NCI-H526 (cell line): Measurements from ENCODE around the gene GALNT13.

ENCODE experiments used
- DNase-seq, 2 experiments: peaks; one replicate each; lab custom pipeline; 2025; lab: John Stamatoyannopoulos, UW

GALNT13 gene

GRCh38 chr2:154223726-154224125 lies 352.0 kb downstream of the GALNT13 start:
- no peak for DNase-seq

DNA sequence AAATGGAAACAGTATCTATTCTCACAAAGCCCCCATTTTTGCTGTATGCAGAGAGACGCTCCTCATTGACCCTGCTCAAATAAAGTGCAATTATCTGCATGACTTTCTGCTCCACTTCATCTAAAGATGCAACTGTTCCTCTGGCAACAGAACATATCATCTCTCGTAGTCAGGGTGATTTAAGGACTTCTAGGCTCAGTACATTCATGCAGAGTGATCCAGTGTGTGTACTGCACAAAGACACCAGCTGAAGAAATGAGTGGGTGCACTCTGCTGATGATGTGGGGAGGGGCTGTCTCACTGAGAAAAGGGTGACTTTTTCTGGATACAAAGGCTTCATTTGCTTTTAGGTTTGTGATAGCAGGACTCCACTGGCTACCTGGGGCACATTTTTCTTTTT lies 355.2 kb downstream of the GALNT13 start:
- no peak for DNase-seq

DNA sequence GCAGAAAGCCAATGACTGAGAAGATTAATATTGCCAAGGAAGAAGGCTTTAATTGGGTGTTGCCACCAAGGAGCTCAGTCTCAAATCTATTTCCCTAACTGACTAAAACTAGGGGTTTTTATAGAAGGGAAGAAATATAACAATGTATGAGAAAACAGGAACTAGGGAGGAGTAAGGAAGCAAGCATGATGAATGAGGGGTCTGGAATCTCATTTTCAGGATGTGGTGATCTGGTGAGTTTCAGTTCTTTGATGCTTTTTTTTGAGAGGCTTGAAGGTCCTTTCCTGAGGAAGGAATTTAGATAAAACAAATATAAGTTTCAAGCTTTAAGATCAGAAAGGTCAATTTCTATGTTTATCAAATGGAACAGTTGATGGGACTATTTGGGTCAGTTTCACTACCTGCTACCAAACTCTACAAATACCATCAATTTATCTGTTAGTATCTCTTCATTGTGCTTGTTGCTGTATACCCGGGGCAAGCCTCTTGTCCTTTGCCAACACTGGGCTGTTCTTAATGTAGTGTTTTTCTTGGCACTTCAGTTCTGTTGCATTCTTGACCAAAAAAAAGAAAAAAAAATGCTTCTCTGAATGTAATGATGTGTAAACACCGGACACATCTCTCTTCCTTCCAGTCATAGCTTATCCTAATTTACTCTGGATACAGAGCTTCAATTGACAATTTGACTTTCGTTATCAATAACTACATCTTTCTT lies 357.0 kb downstream of the GALNT13 start:
- DNase-seq, result no peak

GRCh38 chr2:154229966-154230365 lies 358.2 kb downstream of the GALNT13 start:
- no peak for DNase-seq

DNA sequence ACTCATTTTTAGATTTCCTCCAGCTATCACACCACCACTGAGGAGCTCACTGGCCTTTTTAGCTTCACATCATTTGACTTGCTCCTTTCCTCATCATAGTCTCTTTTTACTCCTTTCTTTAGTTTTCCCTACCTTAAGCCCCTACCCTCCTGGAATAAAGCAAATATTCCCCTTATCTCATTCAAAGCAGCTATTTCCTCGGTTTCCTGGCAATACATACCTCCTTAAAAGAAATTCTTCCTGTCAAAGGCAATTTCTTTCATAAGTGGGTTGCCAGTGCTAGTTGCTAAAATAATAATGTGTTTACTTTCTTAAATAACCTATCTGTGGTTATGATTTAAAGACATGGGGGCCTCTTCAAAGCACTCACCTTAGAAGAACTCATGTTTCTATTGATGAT lies 359.3 kb downstream of the GALNT13 start:
- DNase-seq, result no peak

DNA sequence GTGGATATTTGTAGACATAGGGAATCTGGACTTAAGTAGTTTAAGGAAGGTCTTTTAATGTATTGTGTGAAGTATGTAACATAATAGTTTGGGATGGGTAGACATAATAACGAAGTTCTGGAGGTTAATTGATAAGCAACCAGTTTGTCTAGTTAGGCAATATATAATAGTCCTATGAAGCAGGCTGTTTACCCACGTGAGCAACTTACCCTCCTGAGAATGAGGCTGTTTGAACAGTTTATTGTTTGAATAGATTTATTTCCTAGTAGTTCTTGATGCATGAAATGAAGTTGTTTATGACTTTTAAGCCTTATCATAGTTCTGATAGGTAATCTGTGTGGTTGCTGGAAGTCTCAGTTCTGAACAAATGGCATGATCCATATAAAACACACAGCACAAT lies 361.5 kb downstream of the GALNT13 start:
- no peak for DNase-seq

GRCh38 chr2:154238252-154238651 lies 366.5 kb downstream of the GALNT13 start:
- no peak for DNase-seq

DNA sequence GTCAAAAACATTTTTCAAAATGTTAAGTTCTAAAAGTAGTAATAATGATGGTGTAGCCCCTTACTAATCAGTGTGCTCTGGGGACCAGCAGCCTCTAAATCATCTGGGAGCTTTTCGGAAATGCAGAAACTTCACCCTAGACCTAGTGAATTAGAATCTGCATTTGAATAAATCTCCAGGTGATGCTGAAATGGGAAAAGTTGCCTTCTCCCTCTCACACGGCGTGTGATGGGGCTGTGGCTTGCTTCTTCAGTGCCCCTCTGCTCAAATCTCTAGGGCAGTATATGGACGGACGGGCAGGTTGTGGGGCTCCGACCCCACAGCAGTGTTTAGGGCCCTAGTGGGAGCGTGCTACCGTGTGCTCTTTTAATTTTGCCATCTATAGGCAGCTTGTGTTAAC lies 368.6 kb downstream of the GALNT13 start:
- no peak for DNase-seq

- no peak for DNase-seq
These were observed 369.2 kb downstream of the GALNT13 start for GRCh38 chr2:154240921-154241379.

GRCh38 chr2:154242687-154243086 lies 371.0 kb downstream of the GALNT13 start:
- no peak for DNase-seq

DNA sequence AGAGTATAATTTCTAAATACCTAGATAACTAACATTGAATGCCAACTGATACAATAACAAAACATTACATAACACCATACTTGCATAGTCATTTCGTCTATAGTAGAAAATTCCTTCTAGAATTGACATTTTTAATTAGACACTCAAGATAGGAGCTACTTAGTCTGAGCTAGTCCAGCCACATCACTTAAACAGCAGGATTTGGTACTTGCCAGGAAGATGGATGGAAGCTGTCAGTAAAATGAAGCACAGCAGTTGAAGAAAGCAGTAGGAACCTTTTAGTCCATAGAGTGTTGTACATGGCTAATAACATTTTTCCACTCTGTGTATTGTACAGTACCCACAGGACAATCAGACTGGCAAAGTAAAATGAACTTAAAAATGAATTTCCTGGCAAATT lies 372.0 kb downstream of the GALNT13 start:
- no peak for DNase-seq

GRCh38 chr2:154244932-154245331 lies 373.2 kb downstream of the GALNT13 start:
- DNase-seq, result no peak

- DNase-seq, result no peak
These were observed 375.8 kb downstream of the GALNT13 start for GRCh38 chr2:154247503-154247902.

DNA sequence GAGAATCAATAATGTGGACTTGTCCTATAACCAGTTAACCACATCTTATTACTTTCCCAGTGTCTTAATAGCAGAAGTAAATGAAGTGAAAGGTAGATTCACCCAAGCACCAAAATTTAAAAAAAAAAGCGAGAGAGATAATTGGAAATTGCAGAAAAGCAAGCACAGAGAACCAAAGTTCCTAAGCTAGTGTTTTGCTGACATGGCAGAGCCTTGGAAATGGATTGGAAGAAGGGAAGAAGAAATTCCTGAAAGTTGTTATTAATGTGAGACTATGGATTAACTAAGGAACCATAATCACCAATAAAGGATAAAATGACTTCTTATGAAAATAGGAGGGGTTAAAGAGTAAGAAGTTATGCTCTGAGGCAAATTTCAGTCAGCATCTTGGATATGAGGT lies 384.4 kb downstream of the GALNT13 start:
- DNase-seq, result no peak

GRCh38 chr2:154259030-154259429 lies 387.3 kb downstream of the GALNT13 start:
- no peak for DNase-seq

DNA sequence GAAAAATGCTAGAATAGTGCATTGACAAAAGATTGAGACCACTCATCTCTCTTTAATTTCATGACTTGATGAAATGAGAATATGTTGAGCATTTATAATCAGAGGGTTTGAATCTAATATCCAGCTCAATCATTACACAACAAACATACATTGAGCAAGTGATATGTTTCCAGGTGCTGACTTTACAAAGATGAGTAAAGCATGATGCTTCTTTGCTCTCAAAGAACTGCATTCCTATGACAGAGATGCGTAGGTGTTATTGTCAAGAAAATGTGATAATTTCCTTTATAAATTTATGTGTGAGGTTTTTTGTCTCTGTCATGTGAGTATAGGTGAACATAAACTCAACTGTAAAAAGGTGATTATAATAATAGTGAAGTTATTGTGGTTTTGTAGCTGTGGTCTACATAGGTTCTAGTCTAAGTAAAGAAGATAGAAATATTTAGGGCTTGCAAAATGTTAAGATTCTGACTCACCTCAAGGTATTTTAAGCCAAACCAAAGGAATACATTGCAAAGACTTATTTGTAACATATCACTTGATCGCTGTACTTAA lies 389.8 kb downstream of the GALNT13 start:
- DNase-seq, result no peak

GRCh38 chr2:154263206-154263605 lies 391.5 kb downstream of the GALNT13 start:
- DNase-seq, result no peak

DNA sequence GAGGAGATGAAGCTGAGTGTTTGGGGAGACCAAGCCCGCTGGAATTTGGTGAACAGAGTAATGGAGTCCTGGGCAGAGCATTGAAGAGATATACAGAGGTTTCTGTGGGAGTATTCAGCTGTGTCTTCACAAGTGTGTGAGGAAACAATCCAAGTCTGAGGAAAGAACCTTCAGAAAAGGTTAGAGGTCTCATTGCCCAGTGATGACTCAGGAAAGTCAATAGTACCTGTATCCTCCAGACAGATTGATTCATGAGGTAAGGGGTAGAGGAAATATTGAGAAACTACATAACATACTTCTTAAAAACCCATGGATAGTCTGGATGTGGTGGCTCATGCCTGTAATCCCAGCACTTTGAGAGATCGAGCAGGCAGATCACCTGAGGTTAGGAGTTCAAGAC lies 392.3 kb downstream of the GALNT13 start:
- no peak for DNase-seq

DNA sequence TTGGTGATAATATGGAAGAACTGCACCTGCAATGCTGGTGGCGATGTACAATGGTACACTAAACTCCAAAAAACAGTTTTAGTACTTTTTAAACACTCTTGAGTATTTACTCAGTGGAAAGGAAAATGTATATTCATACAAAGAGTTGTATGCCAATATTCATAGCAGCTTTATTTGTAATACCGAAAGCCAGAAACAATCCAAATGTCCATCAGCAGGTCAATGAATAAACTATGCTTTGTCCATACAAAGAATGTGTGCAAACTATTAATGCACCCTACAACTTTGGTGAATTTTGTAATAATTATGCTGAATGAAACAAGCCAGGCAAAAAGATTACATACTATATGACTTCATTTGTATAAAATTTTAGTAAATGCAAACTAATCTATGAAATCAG lies 396.3 kb downstream of the GALNT13 start:
- DNase-seq, result peak in 1 of 2 experiments; percentile 2

GRCh38 chr2:154280543-154280942 lies 408.8 kb downstream of the GALNT13 start:
- DNase-seq, result no peak

- no peak for DNase-seq
These were observed 418.1 kb downstream of the GALNT13 start for GRCh38 chr2:154289870-154290269.

DNA sequence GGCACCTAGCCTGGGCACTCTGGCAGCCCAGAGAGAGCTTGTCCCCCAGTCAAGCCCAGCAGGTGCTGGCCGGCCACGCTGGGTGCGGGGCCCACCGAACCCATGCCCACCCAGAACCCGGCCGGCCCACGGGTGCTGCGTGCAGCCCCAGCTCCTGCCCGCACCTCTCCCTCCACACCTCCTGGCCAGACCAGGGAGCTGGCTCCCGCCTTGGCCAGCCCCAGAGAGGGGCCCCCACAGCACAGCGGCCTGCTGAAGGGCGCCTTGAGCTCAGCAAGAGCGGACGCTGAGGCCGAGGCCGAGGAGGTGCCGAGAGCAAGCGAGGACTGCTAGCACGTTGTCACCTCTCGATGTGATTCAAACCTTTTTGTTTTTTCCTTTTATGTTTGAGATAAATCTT lies 419.8 kb downstream of the GALNT13 start:
- no peak for DNase-seq

DNA sequence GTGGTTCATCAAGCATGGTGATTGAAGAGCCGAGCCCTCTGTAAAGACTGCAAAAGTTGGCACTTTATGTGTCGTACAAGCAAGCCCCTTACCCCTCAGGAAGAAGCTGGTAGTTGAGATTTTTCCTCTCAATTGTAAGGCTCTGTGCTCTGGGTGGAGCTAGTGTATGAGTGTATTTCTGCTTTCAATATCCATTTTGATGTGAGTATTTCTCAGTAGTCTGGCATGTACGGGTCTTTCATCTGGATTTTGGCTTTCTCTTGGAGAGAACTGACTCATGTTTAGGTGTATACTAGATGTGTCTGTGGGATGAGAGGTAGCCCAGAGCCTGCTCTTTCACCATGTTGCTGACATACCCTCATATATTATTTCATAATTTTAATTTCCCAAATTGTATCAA lies 420.2 kb downstream of the GALNT13 start:
- DNase-seq, result no peak

GRCh38 chr2:154293864-154294263 lies 422.1 kb downstream of the GALNT13 start:
- no peak for DNase-seq
